Activated CD4-positive, alpha-beta T cell treated with anti-CD3 and anti-CD28 coated beads, Interleukin-2, amount 10 ng/mL, durations not matched to agents 7 days and 5 days (primary cell): Measurements from ENCODE around the gene DDAH1. TPM values are rescaled to one million over a fixed set of nuclear protein-coding genes. Genes with fewer than 3 reads are reported as not detected.

ENCODE experiments used
- total RNA-seq, 2 experiments: library from RNA; stranded (reverse); gene quantifications; one replicate each; pipeline ENCODE4 v1.2.3, GENCODE V29; 2021

DDAH1 gene
- total RNA-seq, 2 experiments from 2014 or later = not detected

Other genes with a start within 250 kb of the DDAH1 start
- gene C1orf52, start 205.5 kb downstream of the DDAH1 start, total RNA-seq = 10 to 100 TPM; 24.5 to 26.4 TPM
- gene BCL10, start 188.5 kb downstream of the DDAH1 start, total RNA-seq = 10 to 100 TPM; 26.3 to 29.9 TPM
- gene CCN1, start 115.6 kb upstream of the DDAH1 start, total RNA-seq = not detected
- gene ZNHIT6, start 243.3 kb upstream of the DDAH1 start, total RNA-seq = 10 to 100 TPM; 16.9 to 20.3 TPM